HEK293 (cell line): ENCODE measurements around the gene DUSP2.
A peak's percentile ranks its signal among the peaks of the same experiment; 100 is the strongest.

ENCODE experiments used
- CTCF ChIA-PET: fragments of 350-600 bp; formaldehyde crosslinking; extraction: SDS; loops from one replicate; lab custom pipeline; 2021; ENCODE audit warnings: antibody characterized with exemption; lab: Yijun Ruan, JAX
- POLR2A ChIA-PET: fragments of 300-600 bp; formaldehyde crosslinking; extraction: SDS; loops from one replicate; lab custom pipeline; 2020; ENCODE audit warnings: antibody characterized with exemption, inconsistent platforms; lab: Yijun Ruan, JAX
- H3K27ac ChIP-seq: fragments of 200-500 bp; sonication (Bioruptor generic); 2 replicates; pipeline ENCODE4 v1.5.1; 2014; ENCODE audit warnings: low read depth, low read length, control low read depth, inconsistent platforms; ENCODE audit errors: extremely low read depth
- H3K36me3 ChIP-seq, 2 experiments: fragments of 200-500 bp in 1 of 2; sonication (Bioruptor generic) in 1 of 2; 1 replicate in 1 of 2; 2 replicates in 1 of 2; pipeline ENCODE4 v1.5.1; 2014 to 2017; ENCODE audit warnings: inconsistent platforms in 2 of 2, low read length in 2 of 2; ENCODE audit not compliant: control insufficient read depth in 2 of 2, insufficient read depth in 1 of 2
- H3K4me1 ChIP-seq: fragments of 200-500 bp; sonication (Bioruptor generic); 2 replicates; pipeline ENCODE4 v1.5.1; 2014; ENCODE audit warnings: mild to moderate bottlenecking, low read length, inconsistent platforms; ENCODE audit not compliant: control insufficient read depth, insufficient read depth
- H3K4me3 ChIP-seq: 2 replicates; pipeline ENCODE4 v1.5.1; 2011; ENCODE audit warnings: low read depth, mild to moderate bottlenecking, control low read depth, low read length, moderate library complexity
- H3K9me3 ChIP-seq: fragments of 200-500 bp; sonication (Bioruptor generic); 2 replicates; pipeline ENCODE4 v1.5.1; 2014; ENCODE audit warnings: low read depth, low read length, inconsistent platforms; ENCODE audit not compliant: control insufficient read depth, insufficient read depth
- GLI2 ChIP-seq: fragments of 450-650 bp; formaldehyde crosslinking; IDR thresholded peaks from 2 replicates; pipeline ENCODE4; 2017; ENCODE audit warnings: missing biosample characterization, missing genetic modification characterization, low read depth, borderline replicate concordance
- SETDB1 ChIP-seq: IDR thresholded peaks from one replicate; pipeline ENCODE4 v1.6.1; 2017; ENCODE audit warnings: mild to moderate bottlenecking, low read length, moderate library complexity, mixed read lengths; ENCODE audit not compliant: insufficient read length
- SP2 ChIP-seq: fragments of 450-650 bp; formaldehyde crosslinking; IDR thresholded peaks from 2 replicates; pipeline ENCODE4 v1.5.1; 2016; ENCODE audit warnings: missing biosample characterization, missing genetic modification characterization
- SP3 ChIP-seq: fragments of 450-650 bp; formaldehyde crosslinking; IDR thresholded peaks from 2 replicates; pipeline ENCODE4 v1.5.1; 2016; ENCODE audit warnings: missing biosample characterization, missing genetic modification characterization
- YY1 ChIP-seq: fragments of 450-650 bp; formaldehyde crosslinking; IDR thresholded peaks from 2 replicates; pipeline ENCODE4 v1.5.1; 2018; ENCODE audit warnings: missing biosample characterization, missing genetic modification characterization
- ZBTB17 ChIP-seq: fragments of 450-650 bp; formaldehyde crosslinking; IDR thresholded peaks from 2 replicates; pipeline ENCODE4 v1.5.1; 2016; ENCODE audit warnings: missing biosample characterization, missing genetic modification characterization
- ZBTB8A ChIP-seq: fragments of 450-650 bp; formaldehyde crosslinking; IDR thresholded peaks from 2 replicates; pipeline ENCODE4 v1.5.1; 2016; ENCODE audit warnings: missing biosample characterization, missing genetic modification characterization
- ZFHX2 ChIP-seq: fragments of 450-650 bp; formaldehyde crosslinking; conservative IDR thresholded peaks from 2 replicates; pipeline ENCODE4 v1.5.1; 2016; ENCODE audit warnings: missing biosample characterization, missing genetic modification characterization
- ZNF138 ChIP-seq: fragments of 450-650 bp; formaldehyde crosslinking; IDR thresholded peaks from 2 replicates; pipeline ENCODE4 v1.5.1; 2016; ENCODE audit warnings: missing biosample characterization, missing genetic modification characterization, borderline replicate concordance
- ZNF248 ChIP-seq: fragments of 450-650 bp; formaldehyde crosslinking; IDR thresholded peaks from 2 replicates; pipeline ENCODE4 v1.5.1; 2017; ENCODE audit warnings: missing biosample characterization, missing genetic modification characterization
- ZNF311 ChIP-seq: fragments of 450-650 bp; formaldehyde crosslinking; IDR thresholded peaks from 2 replicates; pipeline ENCODE4 v1.5.1; 2017; ENCODE audit warnings: missing biosample characterization, missing genetic modification characterization, borderline replicate concordance
- ZNF341 ChIP-seq: fragments of 450-650 bp; formaldehyde crosslinking; IDR thresholded peaks from 2 replicates; pipeline ENCODE4; 2016; ENCODE audit warnings: low read depth, missing biosample characterization, missing genetic modification characterization
- ZNF37A ChIP-seq: fragments of 450-650 bp; IDR thresholded peaks from 2 replicates; pipeline ENCODE4 v1.5.1; 2018; ENCODE audit warnings: missing biosample characterization, missing genetic modification characterization
- ZNF426 ChIP-seq: fragments of 450-650 bp; formaldehyde crosslinking; IDR thresholded peaks from 2 replicates; pipeline ENCODE4 v1.5.1; 2017; ENCODE audit warnings: missing biosample characterization, missing genetic modification characterization, mild to moderate bottlenecking, inconsistent platforms, moderate library complexity
- ZNF521 ChIP-seq: fragments of 450-650 bp; formaldehyde crosslinking; IDR thresholded peaks from 2 replicates; pipeline ENCODE4 v1.5.1; 2017; ENCODE audit warnings: missing biosample characterization, mild to moderate bottlenecking, missing genetic modification characterization
- ZNF629 ChIP-seq: fragments of 450-650 bp; formaldehyde crosslinking; IDR thresholded peaks from 2 replicates; pipeline ENCODE4 v1.5.1; 2017; ENCODE audit warnings: missing biosample characterization, missing genetic modification characterization
- ZSCAN16 ChIP-seq: fragments of 450-650 bp; formaldehyde crosslinking; IDR thresholded peaks from 2 replicates; pipeline ENCODE4 v1.5.1; 2016; ENCODE audit warnings: missing biosample characterization, missing genetic modification characterization
- TF ChIP-seq, protein P1 (sequence below): fragments of 450-650 bp; formaldehyde crosslinking; IDR thresholded peaks from 2 replicates; pipeline ENCODE4 v1.5.1; 2016; ENCODE audit warnings: missing biosample characterization, missing genetic modification characterization
- TF ChIP-seq, protein P2 (sequence below): fragments of 450-650 bp; formaldehyde crosslinking; IDR thresholded peaks from 2 replicates; pipeline ENCODE4 v1.5.1; 2016; ENCODE audit warnings: missing biosample characterization, missing genetic modification characterization
- TF ChIP-seq, protein P3 (sequence below): fragments of 450-650 bp; formaldehyde crosslinking; IDR thresholded peaks from 2 replicates; pipeline ENCODE4 v1.5.1; 2017; ENCODE audit warnings: missing biosample characterization, missing genetic modification characterization
- TF ChIP-seq, protein P4 (sequence below): fragments of 450-650 bp; formaldehyde crosslinking; conservative IDR thresholded peaks from 2 replicates; pipeline ENCODE4 v1.5.1; 2016; ENCODE audit warnings: low read depth, missing biosample characterization, missing genetic modification characterization

Gene DUSP2

DNA sequence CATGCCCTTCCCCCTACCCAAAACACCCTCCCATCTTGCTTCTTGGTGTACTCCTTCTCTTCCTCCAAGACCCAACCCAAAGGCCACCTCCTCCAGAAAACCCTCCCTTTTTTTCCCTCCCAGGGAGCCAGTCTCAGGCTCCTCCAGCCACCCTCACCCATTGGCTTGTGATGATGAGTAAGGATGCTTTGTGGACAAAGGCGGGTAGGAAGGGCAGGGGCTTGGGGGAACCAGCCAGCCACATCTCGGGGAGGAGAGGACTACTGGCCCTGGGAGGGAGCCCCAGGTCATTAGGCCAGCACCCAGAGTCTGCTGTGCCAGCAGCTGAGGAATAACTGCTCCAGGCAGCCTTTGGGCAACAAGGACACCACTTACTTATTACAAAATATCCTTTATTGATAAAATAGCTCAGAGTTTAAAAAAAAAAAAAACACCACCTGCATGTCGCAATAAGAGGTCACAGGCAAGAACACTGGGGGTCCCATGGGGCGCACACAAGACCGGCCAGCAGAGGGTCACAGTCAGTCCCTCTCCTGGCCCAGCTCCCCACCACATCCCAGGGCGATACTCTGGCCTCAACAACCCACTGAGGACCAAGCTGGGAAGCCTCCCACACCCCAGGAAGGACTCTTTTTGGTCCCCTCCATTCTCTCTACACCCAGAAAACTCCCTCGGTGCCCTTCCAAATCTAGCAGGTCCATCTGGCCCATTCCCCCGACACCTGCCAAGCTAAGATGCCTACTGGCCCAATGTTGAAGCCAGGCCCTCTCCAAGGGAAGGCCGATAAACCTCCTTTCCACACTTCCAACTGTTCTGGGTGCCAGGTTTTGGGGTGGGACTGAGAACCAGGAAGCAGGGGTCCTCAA, 32.5 kb downstream of the DUSP2 start:
- Histone ChIP-seq H3K4me1 (no peaks in the 10 kb centered on the region), H3K27ac (no peak overlapping the region), H3K36me3 (no peaks in the 10 kb centered on the region), H3K9me3 (no peaks in the 10 kb centered on the region), H3K4me3 (no peak overlapping the region)
- POLR2A ChIA-PET, result no interaction called here
- TF ChIP-seq SP2 (tag by site-specific recombination) (peak; percentile 73), ZNF311 (tag by site-specific recombination) (no peak), ZNF341 (tag by site-specific recombination) (no peak), SP3 (tag by site-specific recombination) (0 out of 2 replicates have a peak, but pooled peaks have one; percentile 6)
- CTCF ChIA-PET, result interaction anchor here (0.5 to 1.4 kb wide), 3 partner anchors 62 to 137 kb away, joined by 3 to 5 read pairs (median 3); no protein-coding TSS in a partner anchor

DNA sequence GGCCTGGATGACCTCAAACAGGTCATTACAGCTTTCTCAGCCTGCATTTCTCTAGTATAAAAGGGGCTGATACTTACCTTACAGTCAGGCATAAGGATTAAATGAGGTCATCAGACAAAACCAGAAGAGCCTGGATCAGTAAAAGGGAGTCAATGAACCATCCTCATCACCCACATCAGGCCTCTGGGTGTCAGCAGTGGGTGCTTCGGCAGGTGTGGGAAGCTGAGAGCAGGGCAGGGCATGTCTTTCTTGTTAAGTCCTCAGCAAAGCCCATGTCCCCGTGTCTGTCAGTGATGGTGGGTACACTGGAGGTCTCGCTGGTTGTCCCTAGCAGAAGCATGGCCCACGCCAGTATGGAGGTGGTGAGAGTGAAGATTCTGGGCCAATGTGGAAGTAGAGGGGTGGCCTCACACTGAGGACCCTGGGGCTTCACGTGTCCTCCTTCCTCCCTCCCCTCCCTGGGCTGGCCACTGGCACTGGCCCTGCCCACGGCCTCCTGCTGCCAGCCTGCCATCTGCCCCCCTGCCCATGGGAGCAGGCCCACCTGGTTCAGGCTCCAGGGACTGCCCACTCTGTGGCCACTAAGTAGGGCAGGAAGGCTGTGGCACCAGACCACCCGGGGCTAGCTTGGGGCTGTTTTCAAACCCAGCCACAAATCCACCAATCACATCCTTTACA, 33.3 kb downstream of the DUSP2 start:
- TF ChIP-seq ZSCAN16 (tag by site-specific recombination), result no peak
- no peak for TF ChIP-seq ZNF341 (tag by site-specific recombination)
- no peak for TF ChIP-seq ZNF521
- TF ChIP-seq GLI2 (tag by site-specific recombination), result no peak
- TF ChIP-seq, protein P1, sequence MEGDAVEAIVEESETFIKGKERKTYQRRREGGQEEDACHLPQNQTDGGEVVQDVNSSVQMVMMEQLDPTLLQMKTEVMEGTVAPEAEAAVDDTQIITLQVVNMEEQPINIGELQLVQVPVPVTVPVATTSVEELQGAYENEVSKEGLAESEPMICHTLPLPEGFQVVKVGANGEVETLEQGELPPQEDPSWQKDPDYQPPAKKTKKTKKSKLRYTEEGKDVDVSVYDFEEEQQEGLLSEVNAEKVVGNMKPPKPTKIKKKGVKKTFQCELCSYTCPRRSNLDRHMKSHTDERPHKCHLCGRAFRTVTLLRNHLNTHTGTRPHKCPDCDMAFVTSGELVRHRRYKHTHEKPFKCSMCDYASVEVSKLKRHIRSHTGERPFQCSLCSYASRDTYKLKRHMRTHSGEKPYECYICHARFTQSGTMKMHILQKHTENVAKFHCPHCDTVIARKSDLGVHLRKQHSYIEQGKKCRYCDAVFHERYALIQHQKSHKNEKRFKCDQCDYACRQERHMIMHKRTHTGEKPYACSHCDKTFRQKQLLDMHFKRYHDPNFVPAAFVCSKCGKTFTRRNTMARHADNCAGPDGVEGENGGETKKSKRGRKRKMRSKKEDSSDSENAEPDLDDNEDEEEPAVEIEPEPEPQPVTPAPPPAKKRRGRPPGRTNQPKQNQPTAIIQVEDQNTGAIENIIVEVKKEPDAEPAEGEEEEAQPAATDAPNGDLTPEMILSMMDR (tag by site-specific recombination), result 0 out of 2 replicates have a peak, but pooled peaks have one; percentile 22
- TF ChIP-seq ZBTB17 (tag by site-specific recombination), result peak; percentile 60; the same call in 1 of the 2 replicates
- TF ChIP-seq, protein P2, sequence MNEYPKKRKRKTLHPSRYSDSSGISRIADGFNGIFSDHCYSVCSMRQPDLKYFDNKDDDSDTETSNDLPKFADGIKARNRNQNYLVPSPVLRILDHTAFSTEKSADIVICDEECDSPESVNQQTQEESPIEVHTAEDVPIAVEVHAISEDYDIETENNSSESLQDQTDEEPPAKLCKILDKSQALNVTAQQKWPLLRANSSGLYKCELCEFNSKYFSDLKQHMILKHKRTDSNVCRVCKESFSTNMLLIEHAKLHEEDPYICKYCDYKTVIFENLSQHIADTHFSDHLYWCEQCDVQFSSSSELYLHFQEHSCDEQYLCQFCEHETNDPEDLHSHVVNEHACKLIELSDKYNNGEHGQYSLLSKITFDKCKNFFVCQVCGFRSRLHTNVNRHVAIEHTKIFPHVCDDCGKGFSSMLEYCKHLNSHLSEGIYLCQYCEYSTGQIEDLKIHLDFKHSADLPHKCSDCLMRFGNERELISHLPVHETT (tag by site-specific recombination), result no peak
- no peak for TF ChIP-seq ZBTB8A (tag by site-specific recombination)
- no peak for TF ChIP-seq ZFHX2 (tag by site-specific recombination)
- TF ChIP-seq, protein P3, sequence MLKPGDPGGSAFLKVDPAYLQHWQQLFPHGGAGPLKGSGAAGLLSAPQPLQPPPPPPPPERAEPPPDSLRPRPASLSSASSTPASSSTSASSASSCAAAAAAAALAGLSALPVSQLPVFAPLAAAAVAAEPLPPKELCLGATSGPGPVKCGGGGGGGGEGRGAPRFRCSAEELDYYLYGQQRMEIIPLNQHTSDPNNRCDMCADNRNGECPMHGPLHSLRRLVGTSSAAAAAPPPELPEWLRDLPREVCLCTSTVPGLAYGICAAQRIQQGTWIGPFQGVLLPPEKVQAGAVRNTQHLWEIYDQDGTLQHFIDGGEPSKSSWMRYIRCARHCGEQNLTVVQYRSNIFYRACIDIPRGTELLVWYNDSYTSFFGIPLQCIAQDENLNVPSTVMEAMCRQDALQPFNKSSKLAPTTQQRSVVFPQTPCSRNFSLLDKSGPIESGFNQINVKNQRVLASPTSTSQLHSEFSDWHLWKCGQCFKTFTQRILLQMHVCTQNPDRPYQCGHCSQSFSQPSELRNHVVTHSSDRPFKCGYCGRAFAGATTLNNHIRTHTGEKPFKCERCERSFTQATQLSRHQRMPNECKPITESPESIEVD (tag by site-specific recombination), result no peak
- TF ChIP-seq ZNF426, result no peak
- TF ChIP-seq SP3 (tag by site-specific recombination), result 0 out of 2 replicates have a peak, but pooled peaks have one; percentile 20
- TF ChIP-seq ZNF629 (tag by site-specific recombination), result no peak
- TF ChIP-seq ZNF138, result no peak
- no peak for TF ChIP-seq YY1
- no peak for TF ChIP-seq ZNF248 (tag by site-specific recombination)
- TF ChIP-seq, protein P4, sequence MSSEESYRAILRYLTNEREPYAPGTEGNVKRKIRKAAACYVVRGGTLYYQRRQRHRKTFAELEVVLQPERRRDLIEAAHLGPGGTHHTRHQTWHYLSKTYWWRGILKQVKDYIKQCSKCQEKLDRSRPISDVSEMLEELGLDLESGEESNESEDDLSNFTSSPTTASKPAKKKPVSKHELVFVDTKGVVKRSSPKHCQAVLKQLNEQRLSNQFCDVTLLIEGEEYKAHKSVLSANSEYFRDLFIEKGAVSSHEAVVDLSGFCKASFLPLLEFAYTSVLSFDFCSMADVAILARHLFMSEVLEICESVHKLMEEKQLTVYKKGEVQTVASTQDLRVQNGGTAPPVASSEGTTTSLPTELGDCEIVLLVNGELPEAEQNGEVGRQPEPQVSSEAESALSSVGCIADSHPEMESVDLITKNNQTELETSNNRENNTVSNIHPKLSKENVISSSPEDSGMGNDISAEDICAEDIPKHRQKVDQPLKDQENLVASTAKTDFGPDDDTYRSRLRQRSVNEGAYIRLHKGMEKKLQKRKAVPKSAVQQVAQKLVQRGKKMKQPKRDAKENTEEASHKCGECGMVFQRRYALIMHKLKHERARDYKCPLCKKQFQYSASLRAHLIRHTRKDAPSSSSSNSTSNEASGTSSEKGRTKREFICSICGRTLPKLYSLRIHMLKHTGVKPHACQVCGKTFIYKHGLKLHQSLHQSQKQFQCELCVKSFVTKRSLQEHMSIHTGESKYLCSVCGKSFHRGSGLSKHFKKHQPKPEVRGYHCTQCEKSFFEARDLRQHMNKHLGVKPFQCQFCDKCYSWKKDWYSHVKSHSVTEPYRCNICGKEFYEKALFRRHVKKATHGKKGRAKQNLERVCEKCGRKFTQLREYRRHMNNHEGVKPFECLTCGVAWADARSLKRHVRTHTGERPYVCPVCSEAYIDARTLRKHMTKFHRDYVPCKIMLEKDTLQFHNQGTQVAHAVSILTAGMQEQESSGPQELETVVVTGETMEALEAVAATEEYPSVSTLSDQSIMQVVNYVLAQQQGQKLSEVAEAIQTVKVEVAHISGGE (tag by site-specific recombination), result no peak
- TF ChIP-seq ZNF37A (tag by site-specific recombination), result no peak
- no peak for TF ChIP-seq SETDB1
- no peaks in the 10 kb centered on the region for H3K4me1 ChIP-seq
- no peak overlapping the region for H3K27ac ChIP-seq
- H3K9me3 ChIP-seq, result no peaks in the 10 kb centered on the region
- no peaks in the 10 kb centered on the region for H3K36me3 ChIP-seq
- CTCF ChIA-PET, result interaction anchor here (0.6 to 1.4 kb wide), 4 partner anchors 15 to 138 kb away, joined by 3 to 6 read pairs (median 5); no protein-coding TSS in a partner anchor
- H3K4me3 ChIP-seq, result no peak overlapping the region
- POLR2A ChIA-PET, result no interaction called here
